ENCODE results near the gene MYOD1.

Gene MYOD1

GRCh38 chr11:17770917-17771316 lies 51.5 kb downstream of the MYOD1 start:
- H4K20me1 ChIP-seq (ENCODE audit: insufficient read depth, low read length): no peaks in the 10 kb centered on the region

DNA sequence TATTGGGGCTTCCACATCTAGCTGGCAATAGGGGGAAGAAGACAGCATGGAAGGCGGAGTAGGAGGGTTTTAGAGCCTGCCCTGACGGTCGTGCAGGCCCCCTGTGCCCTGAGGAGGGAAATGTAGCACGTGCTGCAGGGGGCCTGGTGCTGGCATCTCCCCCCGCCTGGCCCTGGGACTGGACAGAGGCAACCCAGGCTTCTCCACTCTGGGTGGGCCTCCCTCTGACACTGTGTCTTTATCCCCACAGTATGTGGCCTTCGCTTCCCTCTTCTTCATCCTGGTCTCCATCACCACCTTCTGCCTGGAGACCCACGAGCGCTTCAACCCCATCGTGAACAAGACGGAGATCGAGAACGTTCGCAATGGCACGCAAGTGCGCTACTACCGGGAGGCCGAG lies 52.0 kb downstream of the MYOD1 start:
- Histone ChIP-seq H3K79me2 (ENCODE audit: insufficient read depth, low read length) (no peaks in the 10 kb centered on the region), H3K27ac (ENCODE audit: low read depth, low read length, poor library complexity, severe bottlenecking) (no peak overlapping the region), H3K4me1 (ENCODE audit: insufficient read depth, low read length, severe bottlenecking) (no peaks in the 10 kb centered on the region), H3K9ac (ENCODE audit: low read length) (no peak overlapping the region), H3K4me2 (ENCODE audit: low read length) (no peak overlapping the region), H3K27me3 (ENCODE audit: insufficient read depth, low read length) (no peaks in the 10 kb centered on the region), H3K4me3 (ENCODE audit: low read depth, low read length, poor library complexity, severe bottlenecking) (no peak overlapping the region), H3K9me2 (ENCODE audit: low read depth, low read length) (no peaks in the 10 kb centered on the region), H3F3A (ENCODE audit: insufficient read depth, low read length) (no peaks in the 10 kb centered on the region), H2AFZ (ENCODE audit: low read length) (no peak overlapping the region), H3K9me3 (ENCODE audit: low read length) (no peaks in the 10 kb centered on the region), H4K20me1 (ENCODE audit: insufficient read depth, low read length) (no peaks in the 10 kb centered on the region), H3K36me3 (ENCODE audit: insufficient read depth, low read length) (no peaks in the 10 kb centered on the region)
- TF ChIP-seq, protein P1, sequence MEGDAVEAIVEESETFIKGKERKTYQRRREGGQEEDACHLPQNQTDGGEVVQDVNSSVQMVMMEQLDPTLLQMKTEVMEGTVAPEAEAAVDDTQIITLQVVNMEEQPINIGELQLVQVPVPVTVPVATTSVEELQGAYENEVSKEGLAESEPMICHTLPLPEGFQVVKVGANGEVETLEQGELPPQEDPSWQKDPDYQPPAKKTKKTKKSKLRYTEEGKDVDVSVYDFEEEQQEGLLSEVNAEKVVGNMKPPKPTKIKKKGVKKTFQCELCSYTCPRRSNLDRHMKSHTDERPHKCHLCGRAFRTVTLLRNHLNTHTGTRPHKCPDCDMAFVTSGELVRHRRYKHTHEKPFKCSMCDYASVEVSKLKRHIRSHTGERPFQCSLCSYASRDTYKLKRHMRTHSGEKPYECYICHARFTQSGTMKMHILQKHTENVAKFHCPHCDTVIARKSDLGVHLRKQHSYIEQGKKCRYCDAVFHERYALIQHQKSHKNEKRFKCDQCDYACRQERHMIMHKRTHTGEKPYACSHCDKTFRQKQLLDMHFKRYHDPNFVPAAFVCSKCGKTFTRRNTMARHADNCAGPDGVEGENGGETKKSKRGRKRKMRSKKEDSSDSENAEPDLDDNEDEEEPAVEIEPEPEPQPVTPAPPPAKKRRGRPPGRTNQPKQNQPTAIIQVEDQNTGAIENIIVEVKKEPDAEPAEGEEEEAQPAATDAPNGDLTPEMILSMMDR (IDR thresholded peaks at IDR 0.05; ENCODE audit: low read length): no peak
- no peak for TF ChIP-seq EZH2 (IDR thresholded peaks at IDR 0.05; ENCODE audit: borderline replicate concordance, low read length)

More at GRCh38 chr11:17770917-17771316, 51.5 kb downstream of the MYOD1 start:
- Histone ChIP-seq H3K27me3 (ENCODE audit: insufficient read depth, low read length) (no peaks in the 10 kb centered on the region), H3F3A (ENCODE audit: insufficient read depth, low read length) (no peaks in the 10 kb centered on the region), H3K36me3 (ENCODE audit: insufficient read depth, low read length) (no peaks in the 10 kb centered on the region), H3K27ac (ENCODE audit: low read depth, low read length, poor library complexity, severe bottlenecking) (no peak overlapping the region), H3K4me1 (ENCODE audit: insufficient read depth, low read length, severe bottlenecking) (no peaks in the 10 kb centered on the region), H3K79me2 (ENCODE audit: insufficient read depth, low read length) (no peaks in the 10 kb centered on the region), H3K9me2 (ENCODE audit: low read depth, low read length) (no peaks in the 10 kb centered on the region), H3K4me3 (ENCODE audit: low read depth, low read length, poor library complexity, severe bottlenecking) (no peak overlapping the region), H2AFZ (ENCODE audit: low read length) (no peak overlapping the region), H3K9me3 (ENCODE audit: low read length) (no peaks in the 10 kb centered on the region), H3K4me2 (ENCODE audit: low read length) (no peak overlapping the region), H3K9ac (ENCODE audit: low read length) (no peak overlapping the region)
- TF ChIP-seq EZH2 (IDR thresholded peaks at IDR 0.05; ENCODE audit: borderline replicate concordance, low read length): no peak
- TF ChIP-seq, protein P1 (IDR thresholded peaks at IDR 0.05; ENCODE audit: low read length): no peak

All from OCI-LY1 (cell line).